Heart left ventricle (tissue), 16 donors: ENCODE results near the gene SCUBE3. TPM values are rescaled to one million over a fixed set of nuclear protein-coding genes. Genes with fewer than 3 reads are reported as not detected.

ENCODE experiments used
- ATAC-seq, 4 donors: fragments of 200-7000 bp; cut with Tn5 transposase; one replicate each; pipeline ENCODE4 v1.9.1; 2020 to 2022; ENCODE audit warnings: moderate library complexity in 4 of 4, mild to moderate bottlenecking in 3 of 4, moderate number of reproducible peaks in 1 of 4
- DNase-seq, 5 donors: peaks; one replicate each; pipeline ENCODE4 v3.0.0-alpha.2; 2020
- H3K27ac ChIP-seq, 12 donors: fragments of 200-600 bp; sonication (generic) in 4 of 12; one replicate each; pipeline versions ENCODE4 v1.5.0 to v1.8.0; 2016 to 2022; ENCODE audit warnings: mild to moderate bottlenecking in 2 of 12
- H3K27me3 ChIP-seq, 9 donors: fragments of 200-600 bp; sonication (generic) in 2 of 9; one replicate each; pipeline versions ENCODE4 v1.5.1 to v1.8.0; 2016 to 2022; ENCODE audit warnings: mild to moderate bottlenecking in 3 of 9
- H3K36me3 ChIP-seq, 9 donors: fragments of 200-600 bp; sonication (generic) in 2 of 9; one replicate each; pipeline versions ENCODE4 v1.5.0 to v1.8.0; 2018 to 2022; ENCODE audit warnings: mild to moderate bottlenecking in 2 of 9
- H3K4me1 ChIP-seq, 12 donors: fragments of 200-600 bp; sonication (generic) in 4 of 12; one replicate each; pipeline versions ENCODE4 v1.5.0 to v1.8.0; 2016 to 2022; ENCODE audit warnings: mild to moderate bottlenecking in 3 of 12
- H3K4me3 ChIP-seq, 12 donors: fragments of 200-600 bp; sonication (generic) in 4 of 12; one replicate each; pipeline versions ENCODE4 v1.5.0 to v1.8.0; 2017 to 2022; ENCODE audit warnings: mild to moderate bottlenecking in 9 of 12, moderate library complexity in 4 of 12
- H3K9me3 ChIP-seq, 12 donors: fragments of 200-600 bp; sonication (generic) in 4 of 12; one replicate each; pipeline versions ENCODE4 v1.5.0 to v1.8.0; 2016 to 2022; ENCODE audit warnings: mild to moderate bottlenecking in 1 of 12
- POLR2A ChIP-seq, 2 donors: fragments of 450-650 bp; IDR thresholded peaks; one replicate each; pipeline ENCODE4 v1.6.1; 2017; ENCODE audit warnings: antibody characterized with exemption in 2 of 2, mild to moderate bottlenecking in 2 of 2, moderate library complexity in 2 of 2
- WGBS, 4 donors: extraction: QIAGEN DNeasy Blood & Tissue Kit in 2 of 4; methylation state at CpG; one replicate each; pipeline versions ENCODE4 v1.1.5 to v1.1.7; 2013 to 2018; 5-methylcytosine and 5-hydroxymethylcytosine counted together
- intact Hi-C, 10 donors: fragments of 100-400 bp; cut with DNase I; formaldehyde crosslinking; loops; one replicate each; pipeline versions ENCODE4 v1.11.1 to v1.14.2; 2022
- polyA plus RNA-seq, 2 donors: library from polyadenylated mRNA; stranded (reverse); fragments of 200-250 nt; gene quantifications; one replicate each; pipeline ENCODE4 v1.2.3, GENCODE V29; 2013
- total RNA-seq, 9 donors: library from RNA; depleted of rRNA in 2 of 9; stranded (reverse); fragments of >200 nt in 2 of 9; fragmentation: NEBNext Ultra II Directional in 3 of 9; extraction: Animal tissue kit (Norgen Biotek cat#: 25700) in 3 of 9; gene quantifications; one replicate each; pipeline versions ENCODE4 v1.1.0 to v1.2.4, GENCODE V29; 2016 to 2023
- TF ChIP-seq, protein P1 (sequence below), 12 donors: fragments of 200-600 bp; sonication (generic) in 4 of 12; IDR thresholded peaks; one replicate each; pipeline versions ENCODE4 v1.5.0 to v1.8.0; 2018 to 2022; ENCODE audit warnings: antibody characterized with exemption in 12 of 12, mild to moderate bottlenecking in 5 of 12
- donor health status: ischemic (EF 13 %, LVEDD 7.1; RV severe dilation, severe dysfunction).
- donor health status: healthy with polysubstance abuse.
- donor health status: DM: no; HTN: yes; CAD: no.
- donor health status: DM: no; HTN: no; CAD: no.
- donor health status: ischemic (EF 25% LVEDD 6.9; RV normal size, moderate dysfunction).
- donor health status: ischemic (EF 25% LVEDD 5.7; RV mildly dilated, moderate dysfunction).
- donor health status: healthy.
- donor health status: DM: yes; HTN: yes; CAD: no.
- donor health status: ischemic (EF 35%, LVEDD 5.7; RV mildly dilated, moderate dysfunction).
- donor health status: nonischemic (EF 11% LVEDD 7.7; RV severe dilation, severe dysfunction).
- donor health status: DM: yes; HTN: yes; CAD: no.
- donor health status: PGD.
- donor health status: ischemic (EF 29% LVEDD 5.4; RV normal size, mild dysfunction).
- donor health status: nonischemic (EF 23%, LVEDD 6.1; RV moderate dilation, normal function).

Gene SCUBE3
- total and polyA plus RNA-seq, 11 donors = 0.61 to 18.7 (median 4.3) TPM

DNA sequence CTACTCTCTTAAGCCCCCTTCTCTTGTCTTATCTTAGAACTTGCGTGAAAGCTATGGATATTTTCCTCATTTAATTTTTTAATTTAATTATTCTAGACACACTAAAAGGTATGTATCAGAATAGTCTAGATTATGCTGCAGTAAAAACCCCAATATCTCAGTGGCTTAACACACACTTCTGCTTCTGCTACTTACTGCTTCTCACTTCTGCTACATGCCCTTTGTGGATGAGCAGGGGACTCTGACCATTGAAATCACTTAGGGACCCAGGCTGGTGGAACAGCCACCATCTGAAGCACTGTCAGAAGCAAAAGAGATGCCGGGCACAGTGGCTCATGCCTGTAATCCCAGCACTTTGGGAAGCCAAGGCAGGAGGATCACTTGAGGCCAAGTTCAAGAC is 27.2 kb upstream of the SCUBE3 start:
- peaks cover 0 to 38% (median 14%) of the 10 kb centered on the region in 12 donors for H3K4me1 ChIP-seq
- no peaks in the 10 kb centered on the region for H3K9me3 ChIP-seq
- 95 to 100% (median 99%) methylated on average over 2 of the region's 2 CpGs for WGBS, 4 donors
- no peaks in the 10 kb centered on the region for H3K36me3 ChIP-seq
- DNase-seq (no peak), ATAC-seq (no peak)
- intact Hi-C loops = no loop called here
- H3K27ac ChIP-seq = no peak overlapping the region
- peaks cover 0 to 12% (median 0%) of the 10 kb centered on the region in 9 donors for H3K27me3 ChIP-seq
- TF ChIP-seq, protein P1, sequence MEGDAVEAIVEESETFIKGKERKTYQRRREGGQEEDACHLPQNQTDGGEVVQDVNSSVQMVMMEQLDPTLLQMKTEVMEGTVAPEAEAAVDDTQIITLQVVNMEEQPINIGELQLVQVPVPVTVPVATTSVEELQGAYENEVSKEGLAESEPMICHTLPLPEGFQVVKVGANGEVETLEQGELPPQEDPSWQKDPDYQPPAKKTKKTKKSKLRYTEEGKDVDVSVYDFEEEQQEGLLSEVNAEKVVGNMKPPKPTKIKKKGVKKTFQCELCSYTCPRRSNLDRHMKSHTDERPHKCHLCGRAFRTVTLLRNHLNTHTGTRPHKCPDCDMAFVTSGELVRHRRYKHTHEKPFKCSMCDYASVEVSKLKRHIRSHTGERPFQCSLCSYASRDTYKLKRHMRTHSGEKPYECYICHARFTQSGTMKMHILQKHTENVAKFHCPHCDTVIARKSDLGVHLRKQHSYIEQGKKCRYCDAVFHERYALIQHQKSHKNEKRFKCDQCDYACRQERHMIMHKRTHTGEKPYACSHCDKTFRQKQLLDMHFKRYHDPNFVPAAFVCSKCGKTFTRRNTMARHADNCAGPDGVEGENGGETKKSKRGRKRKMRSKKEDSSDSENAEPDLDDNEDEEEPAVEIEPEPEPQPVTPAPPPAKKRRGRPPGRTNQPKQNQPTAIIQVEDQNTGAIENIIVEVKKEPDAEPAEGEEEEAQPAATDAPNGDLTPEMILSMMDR (IDR thresholded peaks at IDR 0.05) = no peak
- TF ChIP-seq POLR2A (IDR thresholded peaks at IDR 0.05) = no peak
- H3K4me3 ChIP-seq = no peak overlapping the region

DNA sequence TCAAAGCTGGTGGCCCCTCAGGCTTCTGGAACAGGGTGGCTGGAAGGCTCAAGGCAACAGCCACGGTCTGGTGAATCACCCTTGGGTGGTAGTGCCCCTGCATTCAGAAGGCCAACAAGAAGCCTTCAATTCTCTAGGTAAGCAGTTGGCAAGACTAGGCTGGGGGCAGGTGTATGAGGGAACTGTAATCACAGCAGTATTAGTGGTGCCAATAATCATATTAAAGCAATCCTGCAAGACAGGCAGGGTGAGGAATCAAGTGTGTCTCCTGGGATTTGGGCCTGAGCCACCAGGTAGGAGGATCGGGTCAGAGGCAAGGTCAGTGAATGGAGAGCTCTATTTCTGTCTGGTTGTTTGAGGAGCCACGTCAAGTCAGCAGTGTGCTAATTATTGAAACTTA is 24.9 kb upstream of the SCUBE3 start:
- no peak for DNase-seq
- WGBS, 4 donors = 59 to 72% (median 62%) methylated on average over 2 to 3 of the region's 3 CpGs
- no peak overlapping the region for H3K4me3 ChIP-seq
- H3K4me1 ChIP-seq = peaks cover 0 to 19% (median 8%) of the 10 kb centered on the region in 12 donors
- TF ChIP-seq POLR2A (IDR thresholded peaks at IDR 0.05) = no peak
- TF ChIP-seq, protein P1 (IDR thresholded peaks at IDR 0.05) = no peak
- H3K27me3 ChIP-seq = no peaks in the 10 kb centered on the region
- no peaks in the 10 kb centered on the region for H3K36me3 ChIP-seq
- no peak for ATAC-seq
- no peak overlapping the region for H3K27ac ChIP-seq
- intact Hi-C loops = no loop called here
- no peaks in the 10 kb centered on the region for H3K9me3 ChIP-seq

DNA sequence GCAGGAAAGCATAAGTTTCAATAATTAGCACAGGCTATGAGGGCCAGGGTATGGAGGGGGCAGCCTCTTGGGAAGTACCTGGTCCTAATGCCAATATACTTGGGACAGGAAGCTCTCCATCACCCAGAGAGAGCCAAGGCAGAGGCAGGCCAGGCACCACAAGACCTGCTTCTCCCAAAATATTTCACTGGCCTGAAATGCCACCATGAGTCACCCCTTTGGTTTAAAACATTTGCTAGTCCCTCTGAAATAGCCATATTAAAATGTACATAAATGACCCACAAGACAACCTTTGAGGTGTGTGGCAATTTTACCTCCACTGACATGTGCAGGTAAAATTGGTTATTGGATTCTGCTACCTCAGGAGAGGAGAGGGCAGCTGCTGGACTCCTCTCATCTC is 23.4 kb upstream of the SCUBE3 start:
- H3K4me1 ChIP-seq = peaks cover 0 to 8% (median 3%) of the 10 kb centered on the region in 12 donors
- no peak for TF ChIP-seq POLR2A (IDR thresholded peaks at IDR 0.05)
- TF ChIP-seq, protein P1 (IDR thresholded peaks at IDR 0.05) = no peak

DNA sequence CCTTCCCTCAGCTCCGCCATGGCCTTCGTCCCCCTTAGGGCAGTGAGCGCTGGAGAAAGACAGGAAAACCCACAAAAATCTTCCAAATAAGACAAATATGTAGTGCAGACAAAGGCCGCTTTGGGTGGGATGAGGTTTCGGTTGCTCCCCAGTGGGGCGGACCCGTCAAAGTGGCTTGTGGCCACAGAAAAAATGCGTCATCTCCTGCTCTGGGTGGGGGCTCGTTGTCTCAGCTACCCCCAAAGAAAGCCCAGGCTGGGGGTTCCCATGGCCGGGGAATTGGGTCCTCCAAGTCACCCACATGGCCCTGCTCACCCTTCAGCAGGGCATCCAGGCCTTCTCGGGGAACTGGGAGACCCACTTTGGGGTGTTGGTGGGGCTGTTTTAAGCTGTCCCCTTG is 21.9 kb upstream of the SCUBE3 start:
- Histone ChIP-seq H3K27ac (no peak overlapping the region), H3K9me3 (no peaks in the 10 kb centered on the region), H3K36me3 (no peaks in the 10 kb centered on the region), H3K27me3 (no peaks in the 10 kb centered on the region), H3K4me1 (peaks cover 0 to 4% (median 0%) of the 10 kb centered on the region in 12 donors), H3K4me3 (no peak overlapping the region)
- ATAC-seq (peak in 1 of 4 donors; percentile 20), DNase-seq (no peak)
- 87 to 94% (median 92%) methylated on average over 11 of the region's 11 CpGs for WGBS, 4 donors
- intact Hi-C loops = no loop called here
- no peak for TF ChIP-seq POLR2A (IDR thresholded peaks at IDR 0.05)
- TF ChIP-seq, protein P1 (IDR thresholded peaks at IDR 0.05) = no peak

More for the DNA sequence above, 23.4 kb upstream of the SCUBE3 start:
- no peak for DNase-seq
- Histone ChIP-seq H3K36me3 (no peaks in the 10 kb centered on the region), H3K4me3 (no peak overlapping the region), H3K27ac (no peak overlapping the region), H3K9me3 (no peaks in the 10 kb centered on the region), H3K27me3 (no peaks in the 10 kb centered on the region)
- ATAC-seq = no peak
- intact Hi-C loops = no loop called here
